SK-N-SH treated with all-trans-retinoic acid at 6 μM for 48 hours (cell line): Measurements from ENCODE around the gene ABHD8.
"Not testable (repeated sequence)": the region's sequence is repeated elsewhere in the genome, so short reads cannot be mapped to it uniquely, and the experiment has no call there.

ENCODE experiments used
- ATAC-seq: fragments of 200-7000 bp; cut with Tn5 transposase; 3 replicates; pipeline ENCODE4 v1.9.1; 2020; ENCODE audit warnings: mild to moderate bottlenecking, moderate library complexity
- ARNTL ChIP-seq: fragments of 450-650 bp; formaldehyde crosslinking; IDR thresholded peaks from 2 replicates; pipeline ENCODE4 v1.5.0; 2020; ENCODE audit warnings: low read depth, mild to moderate bottlenecking, moderate library complexity, borderline replicate concordance
- BACH2 ChIP-seq: fragments of 250-450 bp; sonication (Bioruptor Pico); IDR thresholded peaks from 2 replicates; pipeline ENCODE4 v1.9.0; 2021; ENCODE audit warnings: mild to moderate bottlenecking, borderline replicate concordance
- CREB5 ChIP-seq: fragments of 250-450 bp; sonication (Bioruptor Pico); IDR thresholded peaks from 2 replicates; pipeline ENCODE4 v1.5.1; 2020; ENCODE audit warnings: low read depth, mild to moderate bottlenecking, moderate library complexity
- CSDC2 ChIP-seq: fragments of 250-450 bp; sonication (Bioruptor Pico); IDR thresholded peaks from 2 replicates; pipeline ENCODE4 v1.5.0; 2020; ENCODE audit warnings: mild to moderate bottlenecking, moderate library complexity
- ESRRG ChIP-seq: fragments of 250-450 bp; sonication (Bioruptor Pico); IDR thresholded peaks from 2 replicates; pipeline ENCODE4 v1.6.1; 2021; ENCODE audit warnings: mild to moderate bottlenecking
- GLIS3 ChIP-seq: fragments of 250-450 bp; sonication (Bioruptor Pico); IDR thresholded peaks from 2 replicates; pipeline ENCODE4 v1.5.0; 2020; ENCODE audit warnings: mild to moderate bottlenecking, moderate library complexity
- OSR1 ChIP-seq: fragments of 250-450 bp; sonication (Bioruptor Pico); IDR thresholded peaks from 2 replicates; pipeline ENCODE4 v1.8.0; 2022; ENCODE audit warnings: moderate library complexity, mild to moderate bottlenecking, inconsistent platforms
- PPARA ChIP-seq: fragments of 250-450 bp; sonication (Bioruptor Pico); IDR thresholded peaks from 2 replicates; pipeline ENCODE4 v1.5.0; 2020; ENCODE audit warnings: mild to moderate bottlenecking, borderline replicate concordance
- SNAI2 ChIP-seq: fragments of 250-450 bp; sonication (Bioruptor Pico); IDR thresholded peaks from 2 replicates; pipeline ENCODE4 v1.5.0; 2020; ENCODE audit warnings: mild to moderate bottlenecking, moderate library complexity
- TCF4 ChIP-seq: fragments of 250-450 bp; sonication (Bioruptor Pico); IDR thresholded peaks from 2 replicates; pipeline ENCODE4 v1.8.0; 2021; ENCODE audit warnings: mild to moderate bottlenecking, moderate library complexity, borderline replicate concordance
- ZC3H10 ChIP-seq: fragments of 250-450 bp; sonication (Bioruptor Pico); IDR thresholded peaks from 2 replicates; pipeline ENCODE4 v1.5.1; 2021; ENCODE audit warnings: mild to moderate bottlenecking, moderate library complexity
- ZFP3 ChIP-seq: fragments of 250-450 bp; sonication (Bioruptor Pico); IDR thresholded peaks from 2 replicates; pipeline ENCODE4 v1.5.0; 2020; ENCODE audit warnings: mild to moderate bottlenecking, moderate library complexity
- ZFP30 ChIP-seq: fragments of 450-650 bp; formaldehyde crosslinking; IDR thresholded peaks from 2 replicates; pipeline ENCODE4 v1.5.0; 2022; ENCODE audit warnings: mild to moderate bottlenecking, moderate library complexity
- ZNF565 ChIP-seq: fragments of 450-650 bp; formaldehyde crosslinking; conservative IDR thresholded peaks from 2 replicates; pipeline ENCODE4 v1.5.0; 2020; ENCODE audit warnings: low read depth, mild to moderate bottlenecking, moderate library complexity
- ZNF70 ChIP-seq: fragments of 450-650 bp; formaldehyde crosslinking; IDR thresholded peaks from 2 replicates; pipeline ENCODE4 v1.5.0; 2020; ENCODE audit warnings: mild to moderate bottlenecking, moderate library complexity
- TF ChIP-seq, protein P1 (sequence below): fragments of 250-450 bp; sonication (Bioruptor Pico); IDR thresholded peaks from 2 replicates; pipeline ENCODE4 v1.8.0; 2020; ENCODE audit warnings: mild to moderate bottlenecking, moderate library complexity, borderline replicate concordance
- TF ChIP-seq, protein P2 (sequence below): fragments of 250-450 bp; sonication (Bioruptor Pico); IDR thresholded peaks from 2 replicates; pipeline ENCODE4 v1.5.1; 2021; ENCODE audit warnings: mild to moderate bottlenecking, moderate library complexity
- TF ChIP-seq, protein P3 (sequence below): fragments of 250-450 bp; sonication (Bioruptor Pico); IDR thresholded peaks from 2 replicates; pipeline ENCODE4 v1.8.0; 2021; ENCODE audit warnings: low read depth, mild to moderate bottlenecking, moderate library complexity, borderline replicate concordance

Gene ABHD8

GRCh38 chr19:17283504-17283996 is 19.7 kb downstream of the ABHD8 start:
- TF ChIP-seq OSR1, result no peak
- no peak for TF ChIP-seq CSDC2 (CRISPR knock-in tag)
- no peak for TF ChIP-seq GLIS3
- no peak for TF ChIP-seq CREB5 (CRISPR knock-in tag)
- no peak for TF ChIP-seq TCF4 (CRISPR knock-in tag)

GRCh38 chr19:17282488-17283125 is 20.6 kb downstream of the ABHD8 start:
- peak; percentile 95 for ATAC-seq
- TF ChIP-seq ESRRG (no peak), ZFP3 (CRISPR knock-in tag) (no peak), ZNF70 (CRISPR knock-in tag) (no peak), ZFP30 (no peak), BACH2 (CRISPR knock-in tag) (no peak), ARNTL (no peak)
- TF ChIP-seq, protein P1, sequence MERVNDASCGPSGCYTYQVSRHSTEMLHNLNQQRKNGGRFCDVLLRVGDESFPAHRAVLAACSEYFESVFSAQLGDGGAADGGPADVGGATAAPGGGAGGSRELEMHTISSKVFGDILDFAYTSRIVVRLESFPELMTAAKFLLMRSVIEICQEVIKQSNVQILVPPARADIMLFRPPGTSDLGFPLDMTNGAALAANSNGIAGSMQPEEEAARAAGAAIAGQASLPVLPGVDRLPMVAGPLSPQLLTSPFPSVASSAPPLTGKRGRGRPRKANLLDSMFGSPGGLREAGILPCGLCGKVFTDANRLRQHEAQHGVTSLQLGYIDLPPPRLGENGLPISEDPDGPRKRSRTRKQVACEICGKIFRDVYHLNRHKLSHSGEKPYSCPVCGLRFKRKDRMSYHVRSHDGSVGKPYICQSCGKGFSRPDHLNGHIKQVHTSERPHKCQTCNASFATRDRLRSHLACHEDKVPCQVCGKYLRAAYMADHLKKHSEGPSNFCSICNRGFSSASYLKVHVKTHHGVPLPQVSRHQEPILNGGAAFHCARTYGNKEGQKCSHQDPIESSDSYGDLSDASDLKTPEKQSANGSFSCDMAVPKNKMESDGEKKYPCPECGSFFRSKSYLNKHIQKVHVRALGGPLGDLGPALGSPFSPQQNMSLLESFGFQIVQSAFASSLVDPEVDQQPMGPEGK (CRISPR knock-in tag), result no peak
- TF ChIP-seq, all 23 proteins: peak for 0

More at GRCh38 chr19:17283504-17283996, 19.7 kb downstream of the ABHD8 start:
- no peak for ATAC-seq

DNA sequence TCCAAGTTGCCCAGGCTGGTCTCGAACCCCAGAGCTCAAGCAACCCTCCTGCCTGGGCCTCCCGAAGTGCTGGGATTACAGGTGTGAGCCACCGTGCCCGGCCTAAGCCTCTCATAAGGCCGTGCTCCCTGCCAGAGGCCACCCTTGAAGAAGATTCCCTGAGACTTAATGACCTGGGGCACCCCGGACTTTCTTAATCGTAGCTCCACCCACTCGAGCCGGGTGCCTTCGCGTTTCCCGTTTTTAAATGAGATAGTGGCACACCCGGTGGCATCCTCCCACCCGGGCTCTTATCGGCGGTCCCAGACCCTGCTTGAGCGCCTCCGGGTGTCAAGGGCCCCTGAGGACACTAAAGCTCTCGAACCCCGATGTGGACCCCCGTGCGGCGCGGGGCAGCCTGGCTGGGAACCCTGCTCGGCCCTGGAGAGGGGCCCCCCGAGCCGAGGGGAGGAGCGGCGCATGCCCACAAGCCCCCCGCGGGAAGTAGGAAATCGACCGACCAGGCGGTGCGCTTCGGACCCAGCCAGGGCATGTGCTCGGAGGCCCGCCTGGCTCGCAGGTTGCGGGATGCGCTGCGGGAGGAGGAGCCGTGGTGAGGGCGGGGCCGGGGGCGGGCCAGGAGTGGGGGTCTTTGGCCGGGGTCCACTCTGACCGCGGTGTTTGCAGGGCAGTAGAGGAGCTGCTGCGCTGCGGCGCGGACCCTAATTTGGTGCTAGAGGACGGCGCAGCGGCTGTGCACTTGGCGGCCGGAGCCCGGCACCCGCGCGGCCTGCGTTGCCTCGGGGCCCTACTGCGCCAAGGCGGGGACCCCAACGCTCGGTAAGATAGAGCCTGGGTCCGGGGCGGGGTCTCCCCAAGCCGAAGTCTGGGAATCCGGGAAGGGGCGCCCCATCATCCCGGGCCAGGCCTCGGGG is 21.6 kb downstream of the ABHD8 start, which contains the start of gene ANKLE1:
ANKLE1 (plus strand) TSS at position 511 of the 914 bp plus-strand sequence; CDS start at position 531, 20 bp downstream.
- TF ChIP-seq ESRRG, result 0 out of 2 replicates have a peak, but pooled peaks have one; percentile 25
- TF ChIP-seq ZNF565, result no peak
- TF ChIP-seq, protein P2, sequence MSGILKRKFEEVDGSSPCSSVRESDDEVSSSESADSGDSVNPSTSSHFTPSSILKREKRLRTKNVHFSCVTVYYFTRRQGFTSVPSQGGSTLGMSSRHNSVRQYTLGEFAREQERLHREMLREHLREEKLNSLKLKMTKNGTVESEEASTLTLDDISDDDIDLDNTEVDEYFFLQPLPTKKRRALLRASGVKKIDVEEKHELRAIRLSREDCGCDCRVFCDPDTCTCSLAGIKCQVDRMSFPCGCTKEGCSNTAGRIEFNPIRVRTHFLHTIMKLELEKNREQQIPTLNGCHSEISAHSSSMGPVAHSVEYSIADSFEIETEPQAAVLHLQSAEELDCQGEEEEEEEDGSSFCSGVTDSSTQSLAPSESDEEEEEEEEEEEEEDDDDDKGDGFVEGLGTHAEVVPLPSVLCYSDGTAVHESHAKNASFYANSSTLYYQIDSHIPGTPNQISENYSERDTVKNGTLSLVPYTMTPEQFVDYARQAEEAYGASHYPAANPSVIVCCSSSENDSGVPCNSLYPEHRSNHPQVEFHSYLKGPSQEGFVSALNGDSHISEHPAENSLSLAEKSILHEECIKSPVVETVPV (CRISPR knock-in tag), result 0 out of 2 replicates have a peak, but pooled peaks have one; percentile 44
- TF ChIP-seq TCF4 (CRISPR knock-in tag), result no peak
- ATAC-seq, result peak; percentile 73

- ATAC-seq, result no peak
- no peak for TF ChIP-seq GLIS3
- no peak for TF ChIP-seq TCF4 (CRISPR knock-in tag)
- TF ChIP-seq, protein P3, sequence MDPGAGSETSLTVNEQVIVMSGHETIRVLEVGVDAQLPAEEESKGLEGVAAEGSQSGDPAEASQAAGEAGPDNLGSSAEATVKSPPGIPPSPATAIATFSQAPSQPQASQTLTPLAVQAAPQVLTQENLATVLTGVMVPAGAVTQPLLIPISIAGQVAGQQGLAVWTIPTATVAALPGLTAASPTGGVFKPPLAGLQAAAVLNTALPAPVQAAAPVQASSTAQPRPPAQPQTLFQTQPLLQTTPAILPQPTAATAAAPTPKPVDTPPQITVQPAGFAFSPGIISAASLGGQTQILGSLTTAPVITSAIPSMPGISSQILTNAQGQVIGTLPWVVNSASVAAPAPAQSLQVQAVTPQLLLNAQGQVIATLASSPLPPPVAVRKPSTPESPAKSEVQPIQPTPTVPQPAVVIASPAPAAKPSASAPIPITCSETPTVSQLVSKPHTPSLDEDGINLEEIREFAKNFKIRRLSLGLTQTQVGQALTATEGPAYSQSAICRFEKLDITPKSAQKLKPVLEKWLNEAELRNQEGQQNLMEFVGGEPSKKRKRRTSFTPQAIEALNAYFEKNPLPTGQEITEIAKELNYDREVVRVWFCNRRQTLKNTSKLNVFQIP (CRISPR knock-in tag), result no peak
- TF ChIP-seq PPARA (CRISPR knock-in tag), result no peak
- TF ChIP-seq, all 23 proteins: peak for 0
Measured at GRCh38 chr19:17279436-17279835, 23.8 kb downstream of the ABHD8 start.

- no peak for ATAC-seq
- TF ChIP-seq, protein P3 (CRISPR knock-in tag), result no peak
- TF ChIP-seq ZFP30 (no peak), SNAI2 (CRISPR knock-in tag) (no peak), ZC3H10 (CRISPR knock-in tag) (no peak), ZNF70 (CRISPR knock-in tag) (no peak)
Measured at GRCh38 chr19:17275441-17276175, 27.6 kb downstream of the ABHD8 start.

GRCh38 chr19:17274892-17275291 is 28.3 kb downstream of the ABHD8 start:
- not testable (repeated sequence) for ATAC-seq
